Inflammatory macrophage (primary cell): ENCODE results near the gene EMID1.

Experiments
- DNase-seq, 2 donors: peaks; one replicate each; pipeline ENCODE4 v3.0.0-alpha.2; 2020 to 2022

Gene EMID1

DNA sequence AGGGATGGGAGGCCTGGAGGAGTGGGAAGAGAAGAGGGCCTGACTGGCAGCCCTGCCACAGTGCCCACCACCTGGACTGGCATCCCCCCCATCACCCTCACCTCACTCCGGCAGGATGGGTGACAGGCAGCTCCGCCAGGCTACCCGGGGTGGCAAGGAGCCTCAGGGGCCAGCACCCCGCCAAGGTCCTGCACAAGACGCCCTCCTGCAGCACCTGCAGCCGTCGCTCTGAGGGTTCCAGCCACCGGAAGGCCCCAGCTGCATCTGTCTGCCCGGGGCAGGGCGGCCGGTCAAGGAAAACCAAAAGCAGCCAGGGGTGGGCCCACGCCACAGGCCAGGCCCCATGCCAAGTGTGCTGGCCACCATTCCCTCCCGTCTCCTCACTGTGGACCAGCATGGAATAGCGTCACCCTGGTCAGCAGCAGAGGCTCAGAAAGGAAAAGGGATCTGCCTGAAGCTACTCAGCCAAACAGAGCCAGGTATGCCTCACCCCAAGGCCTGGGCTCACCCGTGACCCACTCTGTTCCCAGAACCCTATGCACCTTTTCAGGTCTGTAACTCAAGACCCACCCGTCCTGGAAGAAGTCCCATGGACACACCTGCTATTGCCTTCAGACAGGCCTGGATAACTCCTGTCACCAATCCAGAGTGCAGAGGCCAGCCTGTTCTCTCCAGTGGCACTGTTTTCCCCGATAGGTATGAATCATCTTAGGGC, 55.1 kb downstream of the EMID1 start:
- no peak for DNase-seq

DNA sequence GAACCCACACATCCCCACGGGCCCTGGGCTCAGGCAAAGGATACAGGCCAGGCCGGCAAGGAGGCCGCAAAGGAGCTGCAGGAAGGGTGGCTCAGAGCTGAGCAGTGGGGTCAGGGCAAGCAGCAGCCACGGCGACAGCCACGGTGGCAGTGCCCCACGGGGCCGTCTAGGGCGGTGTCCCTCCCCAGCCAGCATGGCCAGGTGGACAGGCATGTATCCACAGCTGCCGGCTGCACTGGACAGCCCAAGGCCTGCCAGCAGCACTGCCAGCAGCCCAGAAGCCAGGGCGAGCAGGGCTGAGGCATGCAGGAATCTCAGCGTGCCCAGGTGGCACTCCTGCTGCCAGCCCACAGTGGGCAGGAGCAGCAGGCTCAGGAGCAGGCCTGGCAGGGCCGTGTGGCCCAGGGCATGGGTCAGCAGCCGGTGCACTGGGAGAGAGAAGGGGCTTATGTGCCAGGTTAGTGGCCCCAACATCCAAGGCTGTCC, 58.1 kb downstream of the EMID1 start:
- DNase-seq: no peak

- DNase-seq: no peak
Measured at GRCh38 chr22:29265305-29265704, 59.6 kb downstream of the EMID1 start.

DNA sequence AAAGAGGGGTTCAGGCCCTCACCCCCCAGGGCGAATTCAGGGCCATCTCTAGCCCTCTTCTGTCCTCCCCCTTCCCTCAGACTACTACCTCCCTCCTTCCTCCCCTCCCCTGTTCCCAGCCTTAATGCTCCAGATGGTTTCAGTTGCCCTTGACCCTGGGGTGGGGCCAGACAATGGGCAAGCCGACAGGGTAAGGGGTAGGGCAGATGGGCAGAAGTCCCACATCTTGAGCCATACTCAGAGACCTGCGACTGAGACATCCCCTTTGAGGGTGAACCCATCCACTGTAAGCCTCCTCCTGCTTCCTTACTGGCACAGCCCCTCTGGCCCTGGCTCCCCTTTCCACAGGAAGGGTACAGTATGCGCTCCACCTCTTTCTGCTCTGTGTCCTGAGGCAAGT, 60.2 kb downstream of the EMID1 start:
- DNase-seq: no peak

GRCh38 chr22:29266564-29267461, 61.1 kb downstream of the EMID1 start:
- DNase-seq: no peak

- DNase-seq: no peak
Measured at GRCh38 chr22:29267462-29267857, 61.8 kb downstream of the EMID1 start.

GRCh38 chr22:29267858-29268510, 62.3 kb downstream of the EMID1 start, which contains the start of the genes EWSR1 and RHBDD3:
Gene EWSR1, plus strand, starts transcription at chr22:29268268. Its CDS starts 69 bp downstream, at chr22:29268337.
Gene RHBDD3, minus strand, starts transcription at chr22:29267981. Its CDS starts 2,355 bp downstream, at chr22:29265626.
- peak; percentile 96 for DNase-seq

GRCh38 chr22:29268511-29269229, 63.0 kb downstream of the EMID1 start:
- peak; percentile 41 to 56 for DNase-seq

- DNase-seq: no peak
Measured at GRCh38 chr22:29269230-29269604, 63.5 kb downstream of the EMID1 start.

GRCh38 chr22:29269731-29270474, 64.2 kb downstream of the EMID1 start:
- no peak for DNase-seq

DNA sequence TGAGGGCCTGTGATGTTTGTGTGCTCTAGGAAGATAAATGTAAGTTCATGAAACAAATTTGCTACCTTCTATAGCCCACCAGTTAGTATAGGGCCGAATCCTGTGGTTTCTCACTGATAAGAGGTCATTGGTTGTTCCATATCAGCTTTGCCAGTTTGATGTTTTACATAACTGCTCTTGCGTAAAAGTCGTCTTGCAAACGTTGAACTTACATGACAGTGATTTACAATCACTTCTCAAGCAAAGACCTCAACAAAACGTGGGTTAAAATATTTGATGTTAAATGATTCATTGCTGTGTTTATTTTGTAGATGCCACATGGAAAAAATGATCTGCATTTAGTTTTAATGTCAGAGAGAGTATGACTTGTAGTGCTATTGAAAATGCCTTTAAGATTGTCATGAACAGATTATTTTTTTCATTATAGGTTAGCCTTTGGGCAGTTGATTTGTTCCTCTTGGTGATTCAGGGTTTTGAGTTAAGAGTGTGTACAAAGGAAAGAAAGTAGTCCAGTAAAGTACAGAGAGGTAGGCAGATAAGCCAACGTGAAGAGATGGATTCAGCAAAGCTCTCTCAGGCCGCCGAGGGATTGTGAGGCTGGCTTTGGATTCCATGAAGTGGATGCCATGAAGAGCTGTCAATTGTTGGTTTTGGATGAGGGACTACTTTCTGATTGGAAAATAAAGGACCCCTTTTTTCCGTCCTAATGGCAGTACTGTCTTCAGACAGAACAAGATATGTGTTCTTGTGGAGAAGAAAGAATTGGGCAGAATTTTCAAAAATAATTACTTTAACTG, 65.0 kb downstream of the EMID1 start:
- DNase-seq: peak; percentile 32 to 40

GRCh38 chr22:29272624-29273023, 66.9 kb downstream of the EMID1 start:
- DNase-seq: no peak

DNA sequence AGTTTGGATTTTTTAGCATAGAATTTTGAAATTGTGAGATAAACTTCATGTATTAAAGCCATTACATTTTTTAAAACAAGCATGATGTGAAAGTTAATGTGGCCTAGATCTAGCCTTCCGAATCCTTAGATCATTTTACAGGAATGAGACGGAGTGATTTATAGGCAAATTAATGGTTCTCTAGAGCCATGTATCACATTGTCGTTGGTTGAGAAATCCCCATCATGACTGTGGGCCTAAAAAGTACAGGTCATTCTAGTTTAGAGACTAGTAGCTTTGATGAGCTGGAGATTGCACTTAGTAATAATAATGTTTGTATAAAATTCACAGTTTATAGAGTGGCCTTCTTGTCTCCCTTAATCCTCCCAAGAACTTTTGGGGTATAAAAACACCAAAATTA, 69.5 kb downstream of the EMID1 start:
- DNase-seq: no peak

GRCh38 chr22:29275819-29276565, 70.3 kb downstream of the EMID1 start:
- DNase-seq: no peak

GRCh38 chr22:29277927-29278326, 72.2 kb downstream of the EMID1 start:
- no peak for DNase-seq

- no peak for DNase-seq
Measured at GRCh38 chr22:29284196-29284595, 78.5 kb downstream of the EMID1 start.

DNA sequence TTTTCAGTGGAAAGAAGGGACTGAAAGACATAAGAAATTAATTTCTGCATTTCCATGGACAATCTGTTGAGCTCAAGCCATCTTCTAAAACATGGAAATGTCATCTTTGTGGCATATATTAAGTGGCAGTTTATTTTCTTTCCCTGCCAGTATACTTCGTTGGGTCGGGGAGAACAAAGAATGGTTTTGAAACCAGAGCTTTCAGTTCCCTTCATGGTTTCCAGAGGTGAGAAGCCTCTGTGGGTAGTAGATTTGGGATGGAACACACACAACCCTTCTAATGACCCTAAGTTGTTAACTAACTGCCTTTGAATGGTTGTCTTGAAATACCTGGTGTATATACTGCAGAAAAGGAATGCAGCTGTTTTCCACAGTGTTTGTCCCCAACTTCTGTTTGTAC, 83.1 kb downstream of the EMID1 start:
- no peak for DNase-seq

- DNase-seq: no peak
Measured at GRCh38 chr22:29290061-29290460, 84.4 kb downstream of the EMID1 start.

GRCh38 chr22:29291215-29291614, 85.5 kb downstream of the EMID1 start:
- no peak for DNase-seq

DNA sequence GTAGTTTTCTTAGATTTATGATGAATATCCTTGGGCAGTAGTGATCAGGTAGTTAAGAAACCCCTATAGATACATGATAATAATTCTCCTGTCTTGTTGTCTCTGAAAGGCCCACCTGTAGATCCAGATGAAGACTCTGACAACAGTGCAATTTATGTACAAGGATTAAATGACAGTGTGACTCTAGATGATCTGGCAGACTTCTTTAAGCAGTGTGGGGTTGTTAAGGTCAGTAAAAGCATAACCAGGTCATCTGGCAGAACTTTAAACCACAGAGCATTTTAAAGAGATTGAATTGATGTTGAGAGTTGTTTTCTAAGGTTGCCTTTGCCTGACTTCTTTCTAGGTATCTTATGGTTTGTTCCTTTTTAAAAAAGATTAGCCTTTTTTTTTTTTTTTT, 86.7 kb downstream of the EMID1 start:
- DNase-seq: no peak
